Ishikawa (cell line): ENCODE results near the gene ATMIN.

Experiments used
- CEBPB ChIP-seq: IDR thresholded peaks from 2 replicates; pipeline ENCODE4 v1.6.1; 2012
- CREB1 ChIP-seq: IDR thresholded peaks from 2 replicates; pipeline ENCODE4 v1.6.1; 2012; ENCODE audit warnings: low read depth
- EGR1 ChIP-seq: IDR thresholded peaks from 2 replicates; pipeline ENCODE4 v1.6.1; 2012
- EP300 ChIP-seq: IDR thresholded peaks from 2 replicates; pipeline ENCODE4 v1.6.1; 2012; ENCODE audit warnings: borderline replicate concordance
- TEAD4 ChIP-seq: IDR thresholded peaks from 2 replicates; pipeline ENCODE4 v1.6.1; 2012
- YY1 ChIP-seq: IDR thresholded peaks from 2 replicates; pipeline ENCODE4 v1.6.1; 2012; ENCODE audit warnings: low read depth
- TF ChIP-seq, protein P1 (sequence below): IDR thresholded peaks from 2 replicates; pipeline ENCODE4 v1.6.1; 2012
- TF ChIP-seq, protein P2 (sequence below): IDR thresholded peaks from 2 replicates; pipeline ENCODE4 v1.6.1; 2012; ENCODE audit warnings: low read depth, mild to moderate bottlenecking
- TF ChIP-seq, protein P3 (sequence below): IDR thresholded peaks from 2 replicates; pipeline ENCODE4 v1.6.1; 2012

DNA sequence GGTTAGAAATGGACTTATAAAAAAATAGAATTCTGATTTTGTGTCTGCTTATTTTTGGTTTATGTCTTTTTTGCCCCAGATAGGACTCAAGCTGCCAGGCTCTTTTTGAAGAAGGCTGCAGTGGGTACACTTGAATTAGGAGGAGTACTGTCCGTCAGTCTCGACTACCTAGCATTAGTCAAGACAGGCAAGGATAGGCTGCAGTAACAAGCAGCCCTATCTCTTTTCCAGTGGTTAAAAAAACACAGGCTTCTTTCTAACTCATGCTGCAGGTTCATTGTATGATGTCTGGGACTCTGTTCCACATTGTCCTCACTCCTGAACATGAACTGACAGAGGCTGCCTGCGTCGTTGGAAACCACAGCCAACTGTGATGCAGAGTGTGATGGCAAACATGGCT is 33.4 kb downstream of the ATMIN start:
- no peak for TF ChIP-seq EGR1
- TF ChIP-seq EP300: no peak
- TF ChIP-seq, protein P1, sequence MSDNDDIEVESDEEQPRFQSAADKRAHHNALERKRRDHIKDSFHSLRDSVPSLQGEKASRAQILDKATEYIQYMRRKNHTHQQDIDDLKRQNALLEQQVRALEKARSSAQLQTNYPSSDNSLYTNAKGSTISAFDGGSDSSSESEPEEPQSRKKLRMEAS: no peak
- TF ChIP-seq, protein P2, sequence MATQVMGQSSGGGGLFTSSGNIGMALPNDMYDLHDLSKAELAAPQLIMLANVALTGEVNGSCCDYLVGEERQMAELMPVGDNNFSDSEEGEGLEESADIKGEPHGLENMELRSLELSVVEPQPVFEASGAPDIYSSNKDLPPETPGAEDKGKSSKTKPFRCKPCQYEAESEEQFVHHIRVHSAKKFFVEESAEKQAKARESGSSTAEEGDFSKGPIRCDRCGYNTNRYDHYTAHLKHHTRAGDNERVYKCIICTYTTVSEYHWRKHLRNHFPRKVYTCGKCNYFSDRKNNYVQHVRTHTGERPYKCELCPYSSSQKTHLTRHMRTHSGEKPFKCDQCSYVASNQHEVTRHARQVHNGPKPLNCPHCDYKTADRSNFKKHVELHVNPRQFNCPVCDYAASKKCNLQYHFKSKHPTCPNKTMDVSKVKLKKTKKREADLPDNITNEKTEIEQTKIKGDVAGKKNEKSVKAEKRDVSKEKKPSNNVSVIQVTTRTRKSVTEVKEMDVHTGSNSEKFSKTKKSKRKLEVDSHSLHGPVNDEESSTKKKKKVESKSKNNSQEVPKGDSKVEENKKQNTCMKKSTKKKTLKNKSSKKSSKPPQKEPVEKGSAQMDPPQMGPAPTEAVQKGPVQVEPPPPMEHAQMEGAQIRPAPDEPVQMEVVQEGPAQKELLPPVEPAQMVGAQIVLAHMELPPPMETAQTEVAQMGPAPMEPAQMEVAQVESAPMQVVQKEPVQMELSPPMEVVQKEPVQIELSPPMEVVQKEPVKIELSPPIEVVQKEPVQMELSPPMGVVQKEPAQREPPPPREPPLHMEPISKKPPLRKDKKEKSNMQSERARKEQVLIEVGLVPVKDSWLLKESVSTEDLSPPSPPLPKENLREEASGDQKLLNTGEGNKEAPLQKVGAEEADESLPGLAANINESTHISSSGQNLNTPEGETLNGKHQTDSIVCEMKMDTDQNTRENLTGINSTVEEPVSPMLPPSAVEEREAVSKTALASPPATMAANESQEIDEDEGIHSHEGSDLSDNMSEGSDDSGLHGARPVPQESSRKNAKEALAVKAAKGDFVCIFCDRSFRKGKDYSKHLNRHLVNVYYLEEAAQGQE: no peak
- no peak for TF ChIP-seq YY1
- TF ChIP-seq, protein P3, sequence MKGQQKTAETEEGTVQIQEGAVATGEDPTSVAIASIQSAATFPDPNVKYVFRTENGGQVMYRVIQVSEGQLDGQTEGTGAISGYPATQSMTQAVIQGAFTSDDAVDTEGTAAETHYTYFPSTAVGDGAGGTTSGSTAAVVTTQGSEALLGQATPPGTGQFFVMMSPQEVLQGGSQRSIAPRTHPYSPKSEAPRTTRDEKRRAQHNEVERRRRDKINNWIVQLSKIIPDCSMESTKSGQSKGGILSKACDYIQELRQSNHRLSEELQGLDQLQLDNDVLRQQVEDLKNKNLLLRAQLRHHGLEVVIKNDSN: no peak
- TF ChIP-seq CREB1: no peak
- no peak for TF ChIP-seq CEBPB
- TF ChIP-seq TEAD4: no peak
